HCT116 (cell line): ENCODE results near the gene C10orf53. TPM values are rescaled to one million over a fixed set of nuclear protein-coding genes. Genes with fewer than 3 reads are reported as not detected.

Experiments used
- ATAC-seq: fragments of 200-7000 bp; cut with Tn5 transposase; 2 replicates; pipeline ENCODE4 v1.9.1; 2020; ENCODE audit warnings: mild to moderate bottlenecking, moderate library complexity
- BruUV-seq: library from RNA; stranded (reverse); fragments of 400-500 nt; replicated peaks from 2 replicates; lab custom pipeline; 2021; lab: Mats Ljungman, UMichigan
- CTCF ChIA-PET: fragments of 300-600 bp; sonication (Branson Sonifier 250); formaldehyde crosslinking; loops from one replicate; lab custom pipeline; 2021; ENCODE audit warnings: antibody characterized with exemption; lab: Charles Lee
- POLR2A ChIA-PET: fragments of 300-600, 350-600 bp; sonication (Branson Sonifier 250); formaldehyde crosslinking; loops from one replicate; lab custom pipeline; 2021; ENCODE audit warnings: antibody characterized with exemption; lab: Charles Lee
- RAD21 ChIA-PET, 2 experiments: fragments of 300-600 bp; sonication (Branson Sonifier 250); formaldehyde crosslinking; loops; one replicate each; lab custom pipeline; 2023; ENCODE audit warnings: low total read pairs in 2 of 2; ENCODE audit not compliant: uncharacterized antibody in 2 of 2, unreplicated experiment in 2 of 2, low non-redundant PET in 1 of 2; lab: Charles Lee
- DNase-seq: peaks from one replicate; pipeline ENCODE4 v3.0.0-alpha.2; 2010; ENCODE audit warnings: low read depth, low spot score
- H2AFZ ChIP-seq: fragments of 200-600 bp; shearing (Covaris generic), sonication (generic); 2 replicates; pipeline ENCODE4 v1.6.1; 2017; ENCODE audit warnings: low read depth, mixed run types, mixed read lengths, antibody characterized with exemption, low read length; ENCODE audit not compliant: poor library complexity, severe bottlenecking
- H3K27ac ChIP-seq: 2 replicates; pipeline ENCODE4 v1.5.1; 2012; ENCODE audit warnings: low read depth, low read length
- H3K27me3 ChIP-seq: fragments of 200-600 bp; sonication (generic); 2 replicates; pipeline ENCODE4 v1.6.1; 2016; ENCODE audit warnings: mixed run types, low read length, mixed read lengths; ENCODE audit not compliant: insufficient read depth
- H3K36me3 ChIP-seq, 2 experiments: fragments of 200-500 bp in 1 of 2; fragments of 200-600 bp in 1 of 2; sonication (Bioruptor generic) in 1 of 2; sonication (generic) in 1 of 2; 2 replicates each; pipeline versions ENCODE4 v1.5.1 to v1.6.1; 2014 to 2016; ENCODE audit warnings: low read length in 2 of 2, inconsistent platforms in 1 of 2, mixed read lengths in 1 of 2, mixed run types in 1 of 2; ENCODE audit not compliant: insufficient read depth in 2 of 2, control insufficient read depth in 1 of 2
- H3K4me1 ChIP-seq, 2 experiments: fragments of 200-600 bp in 1 of 2; sonication (generic) in 1 of 2; 2 replicates each; pipeline versions ENCODE4 v1.5.1 to v1.6.1; 2012 to 2017; ENCODE audit warnings: low read length in 2 of 2, inconsistent platforms in 1 of 2, mild to moderate bottlenecking in 1 of 2, mixed read lengths in 1 of 2, mixed run types in 1 of 2, moderate library complexity in 1 of 2; ENCODE audit not compliant: insufficient read depth in 2 of 2, control insufficient read depth in 1 of 2
- H3K4me2 ChIP-seq: fragments of 200-600 bp; sonication (generic); 2 replicates; pipeline ENCODE4 v1.6.1; 2017; ENCODE audit warnings: mixed run types, low read length, mixed read lengths
- H3K4me3 ChIP-seq, 2 experiments: fragments of 200-600 bp in 1 of 2; sonication (generic) in 1 of 2; replicated peaks in 1 of 2; 2 replicates each; pipeline ENCODE4 v1.5.1; 2011 to 2016; ENCODE audit warnings: low read length in 2 of 2, control low read depth in 1 of 2, low read depth in 1 of 2, mild to moderate bottlenecking in 1 of 2, mixed read lengths in 1 of 2, mixed run types in 1 of 2
- H3K79me2 ChIP-seq: fragments of 200-600 bp; sonication (generic); 2 replicates; pipeline ENCODE4 v1.6.1; 2017; ENCODE audit warnings: mild to moderate bottlenecking, mixed run types, low read length, moderate library complexity, mixed read lengths; ENCODE audit not compliant: insufficient read depth
- H3K9ac ChIP-seq: fragments of 200-600 bp; sonication (generic); 2 replicates; pipeline ENCODE4 v1.6.1; 2016; ENCODE audit warnings: low read length, mixed read lengths
- H3K9me2 ChIP-seq: fragments of 200-600 bp; sonication (generic), shearing (Covaris generic); 2 replicates; pipeline ENCODE4 v1.6.1; 2017; ENCODE audit warnings: mixed run types, mild to moderate bottlenecking, moderate library complexity; ENCODE audit not compliant: insufficient read depth
- H3K9me3 ChIP-seq, 2 experiments: fragments of 200-500 bp in 1 of 2; fragments of 200-600 bp in 1 of 2; sonication (Bioruptor generic) in 1 of 2; sonication (generic) in 1 of 2; 2 replicates each; pipeline ENCODE4 v1.6.1; 2014 to 2017; ENCODE audit warnings: low read length in 2 of 2, mixed read lengths in 2 of 2, inconsistent platforms in 1 of 2, low read depth in 1 of 2, mild to moderate bottlenecking in 1 of 2, mixed run types in 1 of 2, moderate library complexity in 1 of 2; ENCODE audit not compliant: control insufficient read depth in 1 of 2, insufficient read depth in 1 of 2
- H4K20me1 ChIP-seq: fragments of 200-600 bp; sonication (generic), shearing (Covaris generic); 2 replicates; pipeline ENCODE4 v1.6.1; 2017; ENCODE audit warnings: mixed run types, mild to moderate bottlenecking, moderate library complexity; ENCODE audit not compliant: insufficient read depth
- CEBPB ChIP-seq: IDR thresholded peaks from 2 replicates; pipeline ENCODE4 v1.6.1; 2012; ENCODE audit warnings: low read depth
- ELF1 ChIP-seq: IDR thresholded peaks from 2 replicates; pipeline ENCODE4 v1.6.1; 2012; ENCODE audit warnings: low read depth, borderline replicate concordance
- EZH2 ChIP-seq: fragments of 200-600 bp; sonication (generic); IDR thresholded peaks from 2 replicates; pipeline ENCODE4 v1.6.1; 2017; ENCODE audit warnings: antibody characterized with exemption, mixed run types
- EZH2phosphoT487 ChIP-seq: fragments of 200-600 bp; IDR thresholded peaks from 2 replicates; pipeline ENCODE4 v1.6.1; 2018; ENCODE audit warnings: antibody characterized with exemption, borderline replicate concordance
- FOSL1 ChIP-seq: IDR thresholded peaks from 2 replicates; pipeline ENCODE4 v1.6.1; 2012; ENCODE audit warnings: low read depth
- JUND ChIP-seq: IDR thresholded peaks from 2 replicates; pipeline ENCODE4 v1.6.1; 2012
- MAX ChIP-seq: IDR thresholded peaks from 2 replicates; pipeline ENCODE4 v1.6.1; 2012
- POLR2AphosphoS5 ChIP-seq: IDR thresholded peaks from 2 replicates; pipeline ENCODE4 v1.6.1; 2011; ENCODE audit warnings: mild to moderate bottlenecking, low read depth, low read length, moderate library complexity
- RAD21 ChIP-seq: IDR thresholded peaks from 2 replicates; pipeline ENCODE4 v1.6.1; 2012; ENCODE audit warnings: low read depth, mild to moderate bottlenecking
- SP1 ChIP-seq: IDR thresholded peaks from 2 replicates; pipeline ENCODE4 v1.6.1; 2012; ENCODE audit warnings: low read depth
- SRF ChIP-seq: IDR thresholded peaks from 2 replicates; pipeline ENCODE4 v1.6.1; 2012; ENCODE audit warnings: low read depth
- ZNF274 ChIP-seq: fragments of 200-500 bp; sonication (Bioruptor generic); IDR thresholded peaks from 2 replicates; pipeline ENCODE4 v1.6.1; 2014; ENCODE audit warnings: mild to moderate bottlenecking, low read depth, low read length, inconsistent platforms
- intact Hi-C: fragments of 100-400 bp; cut with micrococcal nuclease; formaldehyde crosslinking; loops from 2 replicates; pipeline ENCODE4 v1.10.0; 2022
- total RNA-seq: library from RNA; stranded (reverse); gene quantifications from one replicate; pipeline ENCODE4 v1.2.1, GENCODE V29; 2021; ENCODE audit not compliant: unreplicated experiment
- TF ChIP-seq, protein P1 (sequence below): IDR thresholded peaks from 2 replicates; pipeline ENCODE4 v1.6.1; 2012
- TF ChIP-seq, protein P2 (sequence below), 3 experiments: fragments of 200-600 bp in 1 of 3; sonication (generic) in 1 of 3; IDR thresholded peaks in 2 of 3; conservative IDR thresholded peaks in 1 of 3; 2 replicates each; pipeline ENCODE4 v1.5.1; 2012 to 2017; ENCODE audit warnings: low read depth in 2 of 3, low read length in 2 of 3, antibody characterized with exemption in 1 of 3, borderline replicate concordance in 1 of 3, control low read depth in 1 of 3, mild to moderate bottlenecking in 1 of 3, mixed read lengths in 1 of 3, mixed run types in 1 of 3, moderate library complexity in 1 of 3; ENCODE audit not compliant: insufficient read depth in 1 of 3

C10orf53 gene
- total RNA-seq, 1 experiment from 2014 or later: not detected

DNA sequence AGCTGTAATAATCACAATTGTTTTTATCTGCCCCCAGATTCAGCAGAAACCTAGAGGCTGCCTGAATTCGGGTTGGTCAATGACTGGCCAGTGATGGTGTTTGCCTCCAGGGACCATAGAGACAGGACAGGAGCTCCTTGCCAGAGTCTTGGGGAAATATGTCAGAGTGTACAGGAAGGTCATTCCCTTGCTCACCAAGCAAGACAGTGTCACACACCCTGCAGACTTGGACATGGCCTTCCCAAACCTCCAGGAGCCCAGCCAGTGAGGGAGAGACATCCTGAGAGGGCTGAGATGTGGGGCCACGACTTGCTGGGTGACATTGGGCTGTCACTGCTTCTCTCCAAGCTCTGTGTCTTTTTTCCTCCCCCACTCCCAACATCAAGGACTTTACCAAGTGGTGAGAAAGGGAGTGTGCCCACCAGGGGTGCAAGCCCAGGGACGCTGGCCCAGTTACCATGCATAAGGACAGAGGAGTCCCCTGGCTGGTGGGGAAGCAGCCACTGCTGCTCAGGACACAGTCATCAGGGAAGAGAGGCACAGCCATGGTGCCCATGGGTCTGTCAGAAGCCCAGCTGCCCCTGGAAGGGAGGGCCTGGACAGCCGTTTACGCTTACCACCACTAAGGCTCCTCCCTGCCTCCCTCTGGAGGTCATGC is 25.3 kb upstream of the C10orf53 start:
- Histone ChIP-seq H3K27me3 (no peaks in the 10 kb centered on the region), H3K9me3 (no peaks in the 10 kb centered on the region), H3K36me3 (no peaks in the 10 kb centered on the region), H3K27ac (no peak overlapping the region), H3K79me2 (no peaks in the 10 kb centered on the region), H4K20me1 (no peaks in the 10 kb centered on the region), H3K9ac (no peak overlapping the region), H2AFZ (no peak overlapping the region), H3K4me1 (no peaks in the 10 kb centered on the region), H3K4me2 (no peak overlapping the region), H3K9me2 (no peaks in the 10 kb centered on the region), H3K4me3 (no peak overlapping the region)
- TF ChIP-seq SP1: no peak
- no peak for TF ChIP-seq ELF1
- no peak for TF ChIP-seq JUND
- no peak for TF ChIP-seq EZH2phosphoT487
- TF ChIP-seq EZH2: no peak
- no peak for TF ChIP-seq CEBPB
- TF ChIP-seq SRF: no peak
- BruUV-seq: no TSS peak
- DNase-seq (no peak), ATAC-seq (no peak)
- POLR2A ChIA-PET: no interaction called here
- intact Hi-C loops: no loop called here
- RAD21 ChIA-PET: no interaction called here
- CTCF ChIA-PET: no interaction called here

DNA sequence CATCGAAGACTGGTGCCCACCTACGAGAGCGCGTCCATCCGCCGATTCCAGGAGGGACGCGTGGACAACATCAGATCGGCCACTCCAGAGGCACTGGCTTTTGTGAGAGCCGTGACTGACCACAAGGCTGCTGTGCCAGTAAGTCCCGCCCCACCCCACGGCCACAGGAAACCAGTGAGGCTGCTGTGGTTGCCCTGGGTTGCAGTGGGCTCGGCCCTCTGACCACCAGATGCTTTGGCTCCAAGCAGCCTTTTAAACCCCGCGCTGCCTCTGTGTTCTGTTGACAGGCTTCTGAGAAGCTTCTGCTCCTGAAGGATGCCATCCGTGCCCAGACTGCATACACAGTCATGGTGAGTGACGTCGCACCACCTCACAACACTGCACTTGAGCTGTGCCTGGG is 24.4 kb upstream of the C10orf53 start:
- DNase-seq (no peak), ATAC-seq (no peak)
- BruUV-seq: no TSS peak
- intact Hi-C loops: no loop called here
- Histone ChIP-seq H3K4me1 (no peaks in the 10 kb centered on the region), H2AFZ (no peak overlapping the region), H4K20me1 (no peaks in the 10 kb centered on the region), H3K27ac (no peak overlapping the region), H3K4me2 (no peak overlapping the region), H3K27me3 (no peaks in the 10 kb centered on the region), H3K9me3 (peaks cover 0 to 7% of the 10 kb centered on the region in 2 experiments; a peak in 1 of 4 replicates), H3K79me2 (no peaks in the 10 kb centered on the region), H3K36me3 (no peaks in the 10 kb centered on the region), H3K4me3 (no peak overlapping the region), H3K9ac (no peak overlapping the region), H3K9me2 (no peaks in the 10 kb centered on the region)
- RAD21 ChIA-PET: no interaction called here
- POLR2A ChIA-PET: no interaction called here
- CTCF ChIA-PET: interaction anchor here (0.8 kb wide), 1 partner anchor 60 kb away, joined by 3 read pairs; no protein-coding TSS in a partner anchor
- TF ChIP-seq RAD21 (no peak), SP1 (no peak), SRF (no peak), ZNF274 (no peak), POLR2AphosphoS5 (no peak), EZH2 (no peak), EZH2phosphoT487 (no peak), CEBPB (no peak), MAX (no peak), FOSL1 (no peak)
- TF ChIP-seq, protein P1, sequence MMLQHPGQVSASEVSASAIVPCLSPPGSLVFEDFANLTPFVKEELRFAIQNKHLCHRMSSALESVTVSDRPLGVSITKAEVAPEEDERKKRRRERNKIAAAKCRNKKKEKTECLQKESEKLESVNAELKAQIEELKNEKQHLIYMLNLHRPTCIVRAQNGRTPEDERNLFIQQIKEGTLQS: no peak
- TF ChIP-seq, protein P2, sequence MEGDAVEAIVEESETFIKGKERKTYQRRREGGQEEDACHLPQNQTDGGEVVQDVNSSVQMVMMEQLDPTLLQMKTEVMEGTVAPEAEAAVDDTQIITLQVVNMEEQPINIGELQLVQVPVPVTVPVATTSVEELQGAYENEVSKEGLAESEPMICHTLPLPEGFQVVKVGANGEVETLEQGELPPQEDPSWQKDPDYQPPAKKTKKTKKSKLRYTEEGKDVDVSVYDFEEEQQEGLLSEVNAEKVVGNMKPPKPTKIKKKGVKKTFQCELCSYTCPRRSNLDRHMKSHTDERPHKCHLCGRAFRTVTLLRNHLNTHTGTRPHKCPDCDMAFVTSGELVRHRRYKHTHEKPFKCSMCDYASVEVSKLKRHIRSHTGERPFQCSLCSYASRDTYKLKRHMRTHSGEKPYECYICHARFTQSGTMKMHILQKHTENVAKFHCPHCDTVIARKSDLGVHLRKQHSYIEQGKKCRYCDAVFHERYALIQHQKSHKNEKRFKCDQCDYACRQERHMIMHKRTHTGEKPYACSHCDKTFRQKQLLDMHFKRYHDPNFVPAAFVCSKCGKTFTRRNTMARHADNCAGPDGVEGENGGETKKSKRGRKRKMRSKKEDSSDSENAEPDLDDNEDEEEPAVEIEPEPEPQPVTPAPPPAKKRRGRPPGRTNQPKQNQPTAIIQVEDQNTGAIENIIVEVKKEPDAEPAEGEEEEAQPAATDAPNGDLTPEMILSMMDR (IDR thresholded peaks at IDR 0.05 in 2 of 3, conservative IDR thresholded peaks at IDR 0.05 in 1 of 3; ENCODE audit: borderline replicate concordance in 1 of 3, insufficient read depth in 1 of 3, low read depth in 2 of 3, low read length in 2 of 3): no peak
